WI38 (cell line): ENCODE measurements around the gene CARM1.
A peak's percentile ranks its signal among the peaks of the same experiment; 100 is the strongest.
"Not testable (repeated sequence)": the region's sequence is repeated elsewhere in the genome, so short reads cannot be mapped to it uniquely, and the experiment has no call there.

Experiments
- H3K4me3 ChIP-seq: 2 replicates; pipeline ENCODE4 v1.5.1; 2011; ENCODE audit warnings: low read depth, mild to moderate bottlenecking, control low read depth, low read length
- TF ChIP-seq, protein P1 (sequence below): IDR thresholded peaks from 2 replicates; pipeline ENCODE4 v1.5.1; 2012; ENCODE audit warnings: low read depth, mild to moderate bottlenecking, control low read depth, low read length

The CARM1 gene

DNA sequence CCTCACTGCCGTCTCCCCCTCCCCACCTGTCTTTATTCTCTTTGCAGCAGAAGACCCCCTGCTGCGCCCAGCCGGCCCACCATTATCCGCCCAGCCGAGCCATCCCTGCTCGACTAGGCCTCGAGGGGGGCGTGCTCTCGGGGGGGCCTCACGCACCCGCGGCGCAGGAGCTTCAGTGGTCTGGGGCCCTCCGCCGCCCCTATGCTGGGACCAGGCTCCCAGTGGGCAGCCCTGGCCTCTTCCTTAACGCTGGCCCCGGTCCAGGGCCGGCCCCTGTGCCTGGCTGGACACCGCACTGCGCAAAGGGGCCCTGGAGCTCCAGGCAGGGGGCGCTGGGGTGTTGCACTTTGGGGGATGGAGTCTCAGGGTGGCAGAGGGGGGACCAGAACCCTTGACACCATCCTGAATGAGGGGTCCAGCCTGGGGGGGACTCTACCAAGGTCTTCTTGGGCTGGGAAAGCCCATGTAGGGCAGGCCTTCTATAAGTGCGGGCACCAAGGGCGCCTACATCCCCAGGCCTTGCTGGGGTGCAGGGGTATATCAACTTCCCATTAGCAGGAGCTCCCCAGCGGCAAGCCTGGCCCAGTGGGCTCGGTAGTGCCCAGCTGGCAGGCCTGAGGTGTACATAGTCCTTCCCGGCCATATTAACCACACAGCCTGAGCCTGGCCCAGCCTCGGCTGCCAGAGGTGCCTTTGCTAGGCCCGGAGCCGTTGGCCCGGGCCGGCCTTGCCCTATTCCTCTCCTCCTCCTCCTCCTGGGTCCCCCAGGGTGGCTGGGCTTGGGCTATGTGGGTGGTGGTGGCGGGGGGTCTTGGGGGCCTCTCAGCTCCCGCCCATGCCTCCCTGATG is 40.2 kb upstream of the CARM1 start:
- TF ChIP-seq, protein P1, sequence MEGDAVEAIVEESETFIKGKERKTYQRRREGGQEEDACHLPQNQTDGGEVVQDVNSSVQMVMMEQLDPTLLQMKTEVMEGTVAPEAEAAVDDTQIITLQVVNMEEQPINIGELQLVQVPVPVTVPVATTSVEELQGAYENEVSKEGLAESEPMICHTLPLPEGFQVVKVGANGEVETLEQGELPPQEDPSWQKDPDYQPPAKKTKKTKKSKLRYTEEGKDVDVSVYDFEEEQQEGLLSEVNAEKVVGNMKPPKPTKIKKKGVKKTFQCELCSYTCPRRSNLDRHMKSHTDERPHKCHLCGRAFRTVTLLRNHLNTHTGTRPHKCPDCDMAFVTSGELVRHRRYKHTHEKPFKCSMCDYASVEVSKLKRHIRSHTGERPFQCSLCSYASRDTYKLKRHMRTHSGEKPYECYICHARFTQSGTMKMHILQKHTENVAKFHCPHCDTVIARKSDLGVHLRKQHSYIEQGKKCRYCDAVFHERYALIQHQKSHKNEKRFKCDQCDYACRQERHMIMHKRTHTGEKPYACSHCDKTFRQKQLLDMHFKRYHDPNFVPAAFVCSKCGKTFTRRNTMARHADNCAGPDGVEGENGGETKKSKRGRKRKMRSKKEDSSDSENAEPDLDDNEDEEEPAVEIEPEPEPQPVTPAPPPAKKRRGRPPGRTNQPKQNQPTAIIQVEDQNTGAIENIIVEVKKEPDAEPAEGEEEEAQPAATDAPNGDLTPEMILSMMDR, result no peak
- no peak overlapping the region for H3K4me3 ChIP-seq

GRCh38 chr19:10831987-10832938 is 39.1 kb upstream of the CARM1 start:
- TF ChIP-seq, protein P1, result no peak
- no peak overlapping the region for H3K4me3 ChIP-seq

DNA sequence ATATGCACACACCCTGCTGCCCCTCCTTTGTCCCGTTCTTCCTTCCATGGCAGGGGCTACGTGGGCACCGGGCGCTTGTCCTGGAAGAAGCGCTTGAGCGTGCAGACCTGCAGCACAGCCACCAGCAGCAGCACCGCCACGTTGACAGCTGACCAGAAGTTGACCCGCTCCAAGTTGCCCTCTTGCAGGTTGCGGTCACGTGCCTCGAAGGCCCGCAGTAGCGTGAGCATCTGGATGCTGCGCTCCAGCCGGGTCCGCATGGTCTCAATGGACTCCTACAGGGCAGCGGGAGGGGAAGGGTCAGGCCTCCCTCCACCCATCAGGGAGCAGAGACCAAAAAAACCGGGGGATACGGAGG is 38.4 kb upstream of the CARM1 start:
- H3K4me3 ChIP-seq, result no peak overlapping the region
- TF ChIP-seq, protein P1, result no peak

DNA sequence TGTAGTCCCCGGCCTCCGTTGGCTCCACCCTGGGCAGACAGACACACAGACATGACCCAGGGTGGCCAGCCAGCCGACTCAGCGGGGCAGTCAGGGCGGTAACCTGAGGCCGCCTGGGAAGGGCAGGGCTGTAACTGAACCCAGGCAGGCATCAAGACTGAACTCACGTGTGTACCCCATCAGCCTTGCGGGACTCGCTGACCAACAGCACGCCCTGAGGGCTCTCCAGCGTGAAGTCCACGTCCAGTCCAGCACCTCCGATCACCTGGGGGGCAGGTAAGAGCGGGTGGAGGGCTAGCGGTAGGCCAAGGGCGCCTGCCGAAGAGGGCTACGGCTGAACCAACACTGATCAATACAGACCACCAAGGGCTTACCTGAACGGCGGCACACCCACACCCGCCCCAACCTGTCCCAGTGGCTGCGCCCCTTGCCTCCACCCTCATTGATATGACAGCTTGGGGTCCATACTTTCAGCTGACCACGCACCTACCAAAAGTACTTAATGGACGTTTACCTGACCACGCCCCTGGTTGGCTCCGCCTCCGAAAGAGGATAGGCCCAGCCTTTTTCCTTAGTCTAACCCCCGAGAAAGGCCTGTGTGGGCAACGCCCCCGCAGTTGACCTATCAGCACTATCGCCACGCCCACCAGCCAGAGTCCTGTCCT is 36.1 kb upstream of the CARM1 start:
- TF ChIP-seq, protein P1, result no peak
- H3K4me3 ChIP-seq, result peak overlapping the region; percentile 31

DNA sequence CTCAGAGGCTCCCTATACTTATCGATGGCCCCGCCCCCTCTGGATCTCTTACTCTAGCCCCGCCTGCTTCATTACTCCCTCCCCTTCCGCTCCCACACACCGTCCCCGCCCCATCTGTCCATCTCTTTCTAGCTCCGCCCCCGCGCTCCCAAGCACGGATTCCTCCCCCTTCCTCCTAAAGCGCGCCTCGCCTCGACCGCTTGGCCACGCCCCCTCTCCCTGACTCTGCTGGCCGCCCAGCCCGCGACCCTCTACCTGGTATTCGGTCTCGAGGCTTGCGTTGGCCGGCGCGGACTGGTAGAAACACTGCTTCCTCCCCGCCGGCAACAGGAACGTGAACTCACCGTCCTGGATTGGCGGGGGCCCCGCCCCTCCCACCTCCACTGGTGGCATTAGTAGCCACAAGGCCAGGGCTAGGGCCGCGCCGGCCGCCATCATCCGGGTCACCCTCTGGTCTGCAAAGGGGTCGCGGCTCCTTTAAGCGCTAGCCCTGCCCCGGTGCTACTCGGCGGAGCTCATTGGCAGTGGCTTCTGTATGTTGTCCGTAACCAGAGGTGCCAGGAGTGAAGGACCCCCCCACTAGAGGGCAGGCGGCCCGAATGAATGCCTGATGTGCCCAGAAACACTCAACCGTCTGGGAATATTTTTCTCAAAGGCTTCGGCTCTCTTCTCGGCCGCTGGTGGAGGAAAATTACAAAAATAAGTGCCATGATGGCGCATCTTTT is 35.4 kb upstream of the CARM1 start, which contains the start of gene TMED1:
TSS of gene TMED1 (minus strand) at position 459 of the 725 bp plus-strand sequence. CDS start at position 438, 21 bp downstream.
- TF ChIP-seq, protein P1, result no peak
- H3K4me3 ChIP-seq, result peak within 1 kb of the TSS; percentile 68

- peak overlapping the region; percentile 68 for H3K4me3 ChIP-seq
- TF ChIP-seq, protein P1, result no peak
Observed at GRCh38 chr19:10836479-10837330, 34.6 kb upstream of the CARM1 start.

DNA sequence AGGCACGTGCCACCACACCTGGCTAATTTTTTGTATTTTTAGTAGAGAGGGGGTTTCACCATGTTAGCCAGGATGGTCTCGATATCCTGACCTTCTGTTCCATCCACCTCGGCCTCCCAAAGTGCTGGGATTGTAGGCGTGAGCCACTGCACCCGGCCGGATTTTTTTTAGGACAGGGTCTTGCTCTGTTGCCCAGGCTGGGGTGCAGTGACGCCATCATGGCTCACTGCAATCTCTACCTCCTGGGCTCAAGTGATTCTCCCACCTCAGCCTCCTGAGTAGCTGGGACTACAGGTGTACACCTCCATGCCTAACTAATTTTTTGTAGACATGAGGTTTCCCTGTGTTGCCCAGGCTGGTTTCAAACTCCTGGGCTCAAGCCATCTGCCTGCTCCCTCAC is 33.7 kb upstream of the CARM1 start:
- not testable (repeated sequence) for H3K4me3 ChIP-seq
